K562 (cell line): ENCODE data around the gene PSMA1. TPM values are rescaled to one million over a fixed set of nuclear protein-coding genes. Genes with fewer than 3 reads are reported as not detected.
A peak's percentile ranks its signal among the peaks of the same experiment; 100 is the strongest.

Experiments
- CREM ChIP-seq: IDR thresholded peaks from 2 replicates; pipeline ENCODE4 v1.6.1; 2014; ENCODE audit warnings: antibody characterized with exemption, low read depth
- CXXC5 ChIP-seq: fragments of 250-450 bp; sonication (Bioruptor Pico); IDR thresholded peaks from 2 replicates; pipeline ENCODE4 v1.8.0; 2022; ENCODE audit warnings: inconsistent platforms, mild to moderate bottlenecking, moderate library complexity
- MIER1 ChIP-seq: fragments of 450-650 bp; IDR thresholded peaks from 2 replicates; pipeline ENCODE4 v1.6.1; 2016; ENCODE audit warnings: antibody characterized with exemption, mild to moderate bottlenecking, low read depth
- NR2C2 ChIP-seq, 2 experiments: fragments of 200-800 bp in 1 of 2; sonication (Bioruptor generic) in 1 of 2; sonication (generic) in 1 of 2; formaldehyde crosslinking in 1 of 2; IDR thresholded peaks; 2 replicates each; pipeline versions ENCODE4 v1.6.1 to v1.8.0; 2016 to 2022; ENCODE audit warnings: mild to moderate bottlenecking in 1 of 2, missing compliant biosample characterization in 1 of 2, missing genetic modification characterization in 1 of 2, missing genetic modification reagents in 1 of 2
- PHF21A ChIP-seq: fragments of 450-650 bp; IDR thresholded peaks from 2 replicates; pipeline ENCODE4 v1.6.1; 2017; ENCODE audit warnings: low read depth, borderline replicate concordance
- PPARD ChIP-seq: fragments of 250-450 bp; sonication (Bioruptor Pico); IDR thresholded peaks from 2 replicates; pipeline ENCODE4 v1.8.0; 2022; ENCODE audit warnings: inconsistent platforms, mild to moderate bottlenecking, moderate library complexity
- RB1 ChIP-seq: fragments of 450-650 bp; IDR thresholded peaks from 2 replicates; pipeline ENCODE4 v1.6.1; 2017; ENCODE audit warnings: low read depth, mild to moderate bottlenecking
- SUPT5H ChIP-seq: fragments of 450-650 bp; IDR thresholded peaks from 2 replicates; pipeline ENCODE4 v1.6.1; 2016
- ZFX ChIP-seq: sonication (generic); formaldehyde crosslinking; IDR thresholded peaks from 2 replicates; pipeline ENCODE4 v1.8.0; 2022; ENCODE audit warnings: mild to moderate bottlenecking, missing genetic modification reagents, moderate library complexity
- ZKSCAN3 ChIP-seq: fragments of 250-450 bp; sonication (Bioruptor Pico); IDR thresholded peaks from 2 replicates; pipeline ENCODE4 v1.4.0; 2020
- ZNF263 ChIP-seq: sonication (generic); formaldehyde crosslinking; IDR thresholded peaks from 2 replicates; pipeline ENCODE4 v1.8.0; 2022; ENCODE audit warnings: mild to moderate bottlenecking, missing genetic modification reagents, borderline replicate concordance
- ZNF324 ChIP-seq: fragments of 250-450 bp; sonication (Bioruptor Pico); IDR thresholded peaks from 2 replicates; pipeline ENCODE4 v1.4.0; 2020; ENCODE audit warnings: mild to moderate bottlenecking
- polyA plus RNA-seq, 8 experiments: library from polyadenylated mRNA; depleted of rRNA in 4 of 8; stranded (reverse) in 5 of 8; unstranded in 3 of 8; fragments of >200 nt; fragmentation: Nextera tagmentation in 2 of 8; fragmentation: Illumina TruSeq in 1 of 8; extraction: Ambion mirVana in 2 of 8; extraction: Trizol in 1 of 8; gene quantifications; 2 replicates each; pipeline versions ENCODE4 v1.2.1 to v1.2.3, GENCODE V29; 2011 to 2014; ENCODE audit warnings: inconsistent platforms in 1 of 8, missing spikeins in 1 of 8
- total RNA-seq, 7 experiments: library from RNA; depleted of rRNA in 6 of 7; stranded (reverse); fragments of >200 nt in 6 of 7; fragmentation: Illumina TruSeq in 2 of 7; extraction: Trizol in 2 of 7; gene quantifications; 2 replicates each; pipeline versions ENCODE4 v1.2.1 to v1.2.3, GENCODE V29; 2011 to 2021; ENCODE audit warnings: low replicate concordance in 1 of 7
- TF ChIP-seq, protein P1 (sequence below), 2 experiments: fragments of 450-650 bp; IDR thresholded peaks; 2 replicates each; pipeline ENCODE4 v1.6.1; 2016; ENCODE audit warnings: mild to moderate bottlenecking in 2 of 2, borderline replicate concordance in 1 of 2, low read depth in 1 of 2, moderate library complexity in 1 of 2
- TF ChIP-seq, protein P2 (sequence below): fragments of 450-650 bp; IDR thresholded peaks from 2 replicates; pipeline ENCODE4 v1.6.1; 2016; ENCODE audit warnings: borderline replicate concordance
- TF ChIP-seq, protein P3 (sequence below): sonication (generic); formaldehyde crosslinking; IDR thresholded peaks from 2 replicates; pipeline ENCODE4 v1.8.1; 2023; ENCODE audit warnings: mild to moderate bottlenecking, missing genetic modification reagents

PSMA1 gene
- total and polyA plus RNA-seq, 9 of the 15 experiments (the other 6 are each of a cell fraction or from before 2014, with no cell fraction given): 283 to 1,007 (median 424) TPM

DNA sequence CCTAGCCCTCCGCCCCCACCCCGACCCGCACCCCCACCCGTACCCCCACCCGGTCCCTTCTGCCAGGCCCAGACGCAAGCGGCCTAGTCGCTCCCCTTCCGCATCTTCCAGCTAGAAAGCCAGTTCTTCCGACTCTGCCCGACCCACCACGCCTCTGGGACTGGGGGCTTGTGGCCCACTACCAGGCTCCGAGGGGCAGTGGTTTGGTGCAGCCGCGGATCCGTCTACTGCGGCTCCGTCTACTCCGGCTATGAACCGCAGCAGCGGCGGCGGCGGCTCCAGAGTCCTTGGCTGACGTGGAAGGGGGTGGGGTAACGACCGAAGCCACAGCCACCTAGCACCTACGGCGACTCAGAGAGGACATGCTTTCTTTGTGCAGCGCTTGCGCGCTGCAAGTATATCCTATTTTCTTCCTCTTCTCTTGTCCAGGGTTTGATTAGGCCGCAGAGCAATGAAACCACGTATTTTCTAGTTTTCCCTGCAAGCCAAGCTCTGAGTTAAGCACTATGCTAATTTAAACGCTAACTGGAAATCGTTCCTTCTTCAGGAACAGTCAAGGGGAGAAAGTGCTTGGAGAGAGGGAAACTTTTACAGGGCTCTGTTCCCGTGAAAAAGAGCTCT is 20.5 kb downstream of the PSMA1 start, which contains the start of gene COPB1 (continued):
- TF ChIP-seq, protein P1, sequence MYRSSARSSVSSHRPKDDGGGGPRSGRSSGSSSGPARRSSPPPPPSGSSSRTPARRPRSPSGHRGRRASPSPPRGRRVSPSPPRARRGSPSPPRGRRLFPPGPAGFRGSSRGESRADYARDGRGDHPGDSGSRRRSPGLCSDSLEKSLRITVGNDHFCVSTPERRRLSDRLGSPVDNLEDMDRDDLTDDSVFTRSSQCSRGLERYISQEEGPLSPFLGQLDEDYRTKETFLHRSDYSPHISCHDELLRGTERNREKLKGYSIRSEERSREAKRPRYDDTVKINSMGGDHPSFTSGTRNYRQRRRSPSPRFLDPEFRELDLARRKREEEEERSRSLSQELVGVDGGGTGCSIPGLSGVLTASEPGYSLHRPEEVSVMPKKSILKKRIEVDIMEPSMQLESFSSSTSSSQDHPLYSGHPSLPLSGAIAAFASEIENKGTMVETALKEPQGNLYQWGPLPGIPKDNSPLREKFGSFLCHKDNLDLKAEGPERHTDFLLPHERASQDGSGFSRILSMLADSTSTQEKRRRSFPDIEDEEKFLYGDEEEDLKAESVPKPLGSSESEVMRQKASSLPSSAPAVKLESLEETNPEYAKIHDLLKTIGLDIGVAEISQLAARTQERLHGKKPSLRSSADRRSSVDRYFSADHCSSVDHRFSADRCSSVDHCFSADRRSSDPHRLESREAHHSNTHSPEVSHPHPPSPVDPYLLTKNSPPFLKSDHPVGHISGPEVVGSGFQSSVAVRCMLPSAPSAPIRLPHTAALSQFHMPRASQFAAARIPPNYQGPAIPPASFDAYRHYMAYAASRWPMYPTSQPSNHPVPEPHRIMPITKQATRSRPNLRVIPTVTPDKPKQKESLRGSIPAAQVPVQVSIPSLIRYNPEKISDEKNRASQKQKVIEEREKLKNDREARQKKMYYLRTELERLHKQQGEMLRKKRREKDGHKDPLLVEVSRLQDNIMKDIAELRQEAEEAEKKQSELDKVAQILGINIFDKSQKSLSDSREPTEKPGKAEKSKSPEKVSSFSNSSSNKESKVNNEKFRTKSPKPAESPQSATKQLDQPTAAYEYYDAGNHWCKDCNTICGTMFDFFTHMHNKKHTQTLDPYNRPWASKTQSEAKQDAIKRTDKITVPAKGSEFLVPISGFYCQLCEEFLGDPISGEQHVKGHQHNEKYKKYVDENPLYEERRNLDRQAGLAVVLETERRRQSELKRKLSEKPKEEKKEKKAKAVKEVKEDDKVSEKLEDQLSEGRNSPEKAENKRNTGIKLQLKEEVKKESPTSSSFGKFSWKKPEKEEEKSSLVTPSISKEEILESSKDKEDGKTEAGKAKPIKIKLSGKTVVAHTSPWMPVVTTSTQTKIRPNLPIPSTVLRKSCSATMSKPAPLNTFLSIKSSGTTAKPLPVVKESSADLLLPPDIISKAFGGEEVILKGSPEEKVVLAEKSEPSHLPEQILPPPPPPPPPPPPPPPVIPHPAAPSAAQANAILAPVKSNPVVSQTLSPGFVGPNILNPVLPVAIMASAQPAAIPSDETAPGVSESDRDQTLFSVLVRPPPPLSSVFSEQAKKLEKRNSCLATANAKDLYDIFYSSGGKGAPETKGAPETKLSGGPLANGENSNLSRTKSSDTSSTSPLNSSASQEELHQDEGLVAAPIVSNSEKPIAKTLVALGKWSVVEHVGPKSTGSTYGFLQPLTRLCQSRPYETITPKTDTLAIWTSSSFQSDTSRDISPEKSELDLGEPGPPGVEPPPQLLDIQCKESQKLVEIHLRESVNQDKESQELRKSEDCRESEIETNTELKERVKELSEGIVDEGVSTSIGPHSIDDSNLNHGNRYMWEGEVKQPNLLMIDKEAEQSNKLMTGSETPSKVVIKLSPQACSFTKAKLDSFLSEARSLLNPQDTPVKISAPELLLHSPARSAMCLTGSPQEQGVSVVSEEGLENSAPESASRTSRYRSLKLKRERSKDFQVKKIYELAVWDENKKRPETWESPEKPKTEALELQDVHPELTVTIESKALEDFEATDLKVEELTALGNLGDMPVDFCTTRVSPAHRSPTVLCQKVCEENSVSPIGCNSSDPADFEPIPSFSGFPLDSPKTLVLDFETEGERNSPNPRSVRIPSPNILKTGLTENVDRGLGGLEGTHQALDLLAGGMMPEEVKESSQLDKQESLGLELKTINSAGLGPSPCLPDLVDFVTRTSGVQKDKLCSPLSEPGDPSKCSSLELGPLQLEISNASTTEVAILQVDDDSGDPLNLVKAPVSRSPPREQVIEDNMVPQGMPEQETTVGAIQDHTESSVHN (IDR thresholded peaks at IDR 0.05; ENCODE audit: borderline replicate concordance in 1 of 2, low read depth in 1 of 2): peak in 1 of 2 experiments; percentile 53; a peak in 1 of 4 replicates
- no peak for TF ChIP-seq NR2C2 (CRISPR knock-in tag; IDR thresholded peaks at IDR 0.05)
- TF ChIP-seq NR2C2 (tag; IDR thresholded peaks at IDR 0.05): peak; percentile 66; the same call in 1 of the 2 replicates
- TF ChIP-seq RB1: peak; percentile 61
- TF ChIP-seq, protein P2, sequence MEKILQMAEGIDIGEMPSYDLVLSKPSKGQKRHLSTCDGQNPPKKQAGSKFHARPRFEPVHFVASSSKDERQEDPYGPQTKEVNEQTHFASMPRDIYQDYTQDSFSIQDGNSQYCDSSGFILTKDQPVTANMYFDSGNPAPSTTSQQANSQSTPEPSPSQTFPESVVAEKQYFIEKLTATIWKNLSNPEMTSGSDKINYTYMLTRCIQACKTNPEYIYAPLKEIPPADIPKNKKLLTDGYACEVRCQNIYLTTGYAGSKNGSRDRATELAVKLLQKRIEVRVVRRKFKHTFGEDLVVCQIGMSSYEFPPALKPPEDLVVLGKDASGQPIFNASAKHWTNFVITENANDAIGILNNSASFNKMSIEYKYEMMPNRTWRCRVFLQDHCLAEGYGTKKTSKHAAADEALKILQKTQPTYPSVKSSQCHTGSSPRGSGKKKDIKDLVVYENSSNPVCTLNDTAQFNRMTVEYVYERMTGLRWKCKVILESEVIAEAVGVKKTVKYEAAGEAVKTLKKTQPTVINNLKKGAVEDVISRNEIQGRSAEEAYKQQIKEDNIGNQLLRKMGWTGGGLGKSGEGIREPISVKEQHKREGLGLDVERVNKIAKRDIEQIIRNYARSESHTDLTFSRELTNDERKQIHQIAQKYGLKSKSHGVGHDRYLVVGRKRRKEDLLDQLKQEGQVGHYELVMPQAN: peak; percentile 31; the same call in 1 of the 2 replicates
- TF ChIP-seq PHF21A: no peak
- TF ChIP-seq ZNF324 (CRISPR knock-in tag): no peak
- no peak for TF ChIP-seq PPARD
- TF ChIP-seq ZKSCAN3 (CRISPR knock-in tag): no peak
- 0 out of 2 replicates have a peak, but pooled peaks have one; percentile 48 for TF ChIP-seq ZNF263 (CRISPR knock-in tag)
- peak; percentile 53 for TF ChIP-seq CXXC5 (CRISPR knock-in tag)
- TF ChIP-seq CREM: peak; percentile 92
- peak; percentile 95 for TF ChIP-seq SUPT5H
- TF ChIP-seq, protein P3, sequence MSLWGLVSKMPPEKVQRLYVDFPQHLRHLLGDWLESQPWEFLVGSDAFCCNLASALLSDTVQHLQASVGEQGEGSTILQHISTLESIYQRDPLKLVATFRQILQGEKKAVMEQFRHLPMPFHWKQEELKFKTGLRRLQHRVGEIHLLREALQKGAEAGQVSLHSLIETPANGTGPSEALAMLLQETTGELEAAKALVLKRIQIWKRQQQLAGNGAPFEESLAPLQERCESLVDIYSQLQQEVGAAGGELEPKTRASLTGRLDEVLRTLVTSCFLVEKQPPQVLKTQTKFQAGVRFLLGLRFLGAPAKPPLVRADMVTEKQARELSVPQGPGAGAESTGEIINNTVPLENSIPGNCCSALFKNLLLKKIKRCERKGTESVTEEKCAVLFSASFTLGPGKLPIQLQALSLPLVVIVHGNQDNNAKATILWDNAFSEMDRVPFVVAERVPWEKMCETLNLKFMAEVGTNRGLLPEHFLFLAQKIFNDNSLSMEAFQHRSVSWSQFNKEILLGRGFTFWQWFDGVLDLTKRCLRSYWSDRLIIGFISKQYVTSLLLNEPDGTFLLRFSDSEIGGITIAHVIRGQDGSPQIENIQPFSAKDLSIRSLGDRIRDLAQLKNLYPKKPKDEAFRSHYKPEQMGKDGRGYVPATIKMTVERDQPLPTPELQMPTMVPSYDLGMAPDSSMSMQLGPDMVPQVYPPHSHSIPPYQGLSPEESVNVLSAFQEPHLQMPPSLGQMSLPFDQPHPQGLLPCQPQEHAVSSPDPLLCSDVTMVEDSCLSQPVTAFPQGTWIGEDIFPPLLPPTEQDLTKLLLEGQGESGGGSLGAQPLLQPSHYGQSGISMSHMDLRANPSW: peak; percentile 49; the same call in 1 of the 2 replicates
- no peak for TF ChIP-seq MIER1
- TF ChIP-seq ZFX (CRISPR knock-in tag): peak; percentile 95
